Measurements from ENCODE around the gene ZDHHC1. TPM values are rescaled to one million over a fixed set of nuclear protein-coding genes. Genes with fewer than 3 reads are reported as not detected.

ZDHHC1 gene
- total and polyA plus RNA-seq, 2 of the 13 experiments (the other 11 are each of a cell fraction or from before 2014, with no cell fraction given): 0.51 to 1.1 TPM

DNA sequence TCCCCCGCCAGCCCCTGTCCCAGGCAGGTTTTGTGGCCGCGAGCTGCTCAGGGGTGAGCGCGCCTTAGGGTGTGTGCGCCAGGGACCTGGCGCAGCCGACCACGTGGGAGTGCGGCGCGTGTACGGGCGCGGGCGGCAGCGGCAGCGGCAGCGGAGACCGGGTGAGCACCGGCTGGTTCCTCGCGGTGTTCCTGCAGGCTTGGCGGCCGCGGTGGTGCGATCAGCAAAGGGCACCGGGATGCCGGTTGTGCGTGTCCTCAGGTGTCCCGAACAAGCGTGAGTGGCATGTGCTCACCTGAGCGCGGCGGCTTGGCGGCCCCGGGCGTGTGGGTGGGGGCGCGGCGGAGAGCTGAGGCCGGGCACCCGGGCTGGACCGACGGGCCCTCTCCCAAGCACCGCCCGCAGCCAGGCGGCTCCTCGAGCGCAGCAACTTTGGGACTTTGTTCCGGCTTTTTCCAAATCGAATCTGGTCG, 14.3 kb upstream of the ZDHHC1 start (continued):
- TF ChIP-seq ZFP36L1 (CRISPR knock-in tag; IDR thresholded peaks at IDR 0.05): 0 out of 2 replicates have a peak, but pooled peaks have one; percentile 44
- TF ChIP-seq, protein P1, sequence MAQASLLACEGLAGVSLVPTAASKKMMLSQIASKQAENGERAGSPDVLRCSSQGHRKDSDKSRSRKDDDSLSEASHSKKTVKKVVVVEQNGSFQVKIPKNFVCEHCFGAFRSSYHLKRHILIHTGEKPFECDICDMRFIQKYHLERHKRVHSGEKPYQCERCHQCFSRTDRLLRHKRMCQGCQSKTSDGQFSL (CRISPR knock-in tag; IDR thresholded peaks at IDR 0.05): no peak
- no peak for TF ChIP-seq CREM (IDR thresholded peaks at IDR 0.05)
- no peak for TF ChIP-seq CREM (CRISPR knock-in tag; IDR thresholded peaks at IDR 0.05)
- no peak for TF ChIP-seq ISX (CRISPR knock-in tag; conservative IDR thresholded peaks at IDR 0.05)
- TF ChIP-seq, protein P2, sequence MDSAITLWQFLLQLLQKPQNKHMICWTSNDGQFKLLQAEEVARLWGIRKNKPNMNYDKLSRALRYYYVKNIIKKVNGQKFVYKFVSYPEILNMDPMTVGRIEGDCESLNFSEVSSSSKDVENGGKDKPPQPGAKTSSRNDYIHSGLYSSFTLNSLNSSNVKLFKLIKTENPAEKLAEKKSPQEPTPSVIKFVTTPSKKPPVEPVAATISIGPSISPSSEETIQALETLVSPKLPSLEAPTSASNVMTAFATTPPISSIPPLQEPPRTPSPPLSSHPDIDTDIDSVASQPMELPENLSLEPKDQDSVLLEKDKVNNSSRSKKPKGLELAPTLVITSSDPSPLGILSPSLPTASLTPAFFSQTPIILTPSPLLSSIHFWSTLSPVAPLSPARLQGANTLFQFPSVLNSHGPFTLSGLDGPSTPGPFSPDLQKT (CRISPR knock-in tag; IDR thresholded peaks at IDR 0.05; ENCODE audit: borderline replicate concordance): no peak
- no peak for TF ChIP-seq SP140L (CRISPR knock-in tag; IDR thresholded peaks at IDR 0.05; ENCODE audit: borderline replicate concordance)
- TF ChIP-seq ZBTB20 (CRISPR knock-in tag; IDR thresholded peaks at IDR 0.05; ENCODE audit: borderline replicate concordance, low read depth): no peak
- TF ChIP-seq ZNF256 (CRISPR knock-in tag; conservative IDR thresholded peaks at IDR 0.05): 0 out of 2 replicates have a peak, but pooled peaks have one; percentile 45
- TF ChIP-seq ARID2 (CRISPR knock-in tag; IDR thresholded peaks at IDR 0.05; ENCODE audit: borderline replicate concordance): 0 out of 2 replicates have a peak, but pooled peaks have one; percentile 54
- TF ChIP-seq THYN1 (CRISPR knock-in tag; IDR thresholded peaks at IDR 0.05; ENCODE audit: borderline replicate concordance, low read depth): no peak
- no peak for TF ChIP-seq CREB1 (IDR thresholded peaks at IDR 0.05)
- no peak for TF ChIP-seq CREB1 (CRISPR knock-in tag; IDR thresholded peaks at IDR 0.05)
- no peak for TF ChIP-seq SIN3B (IDR thresholded peaks at IDR 0.05; ENCODE audit: low read length)
- no peak for TF ChIP-seq SMYD3 (CRISPR knock-in tag; IDR thresholded peaks at IDR 0.05)
- TF ChIP-seq, protein P3, sequence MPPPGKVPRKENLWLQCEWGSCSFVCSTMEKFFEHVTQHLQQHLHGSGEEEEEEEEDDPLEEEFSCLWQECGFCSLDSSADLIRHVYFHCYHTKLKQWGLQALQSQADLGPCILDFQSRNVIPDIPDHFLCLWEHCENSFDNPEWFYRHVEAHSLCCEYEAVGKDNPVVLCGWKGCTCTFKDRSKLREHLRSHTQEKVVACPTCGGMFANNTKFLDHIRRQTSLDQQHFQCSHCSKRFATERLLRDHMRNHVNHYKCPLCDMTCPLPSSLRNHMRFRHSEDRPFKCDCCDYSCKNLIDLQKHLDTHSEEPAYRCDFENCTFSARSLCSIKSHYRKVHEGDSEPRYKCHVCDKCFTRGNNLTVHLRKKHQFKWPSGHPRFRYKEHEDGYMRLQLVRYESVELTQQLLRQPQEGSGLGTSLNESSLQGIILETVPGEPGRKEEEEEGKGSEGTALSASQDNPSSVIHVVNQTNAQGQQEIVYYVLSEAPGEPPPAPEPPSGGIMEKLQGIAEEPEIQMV (CRISPR knock-in tag; IDR thresholded peaks at IDR 0.05; ENCODE audit: low read depth): peak; percentile 44; the same call in 1 of the 2 replicates
- peak; percentile 92; the same call in 1 of the 2 replicates for TF ChIP-seq ZNF550 (CRISPR knock-in tag; IDR thresholded peaks at IDR 0.05; ENCODE audit: borderline replicate concordance)
- 0 out of 2 replicates have a peak, but pooled peaks have one; percentile 68 for TF ChIP-seq SNAI1 (CRISPR knock-in tag; IDR thresholded peaks at IDR 0.05; ENCODE audit: borderline replicate concordance)
- no peak for TF ChIP-seq TBP (CRISPR knock-in tag; IDR thresholded peaks at IDR 0.05)
- peak; percentile 42; the same call in 1 of the 2 replicates for TF ChIP-seq TARDBP (CRISPR knock-in tag; IDR thresholded peaks at IDR 0.05)
- no peak for TF ChIP-seq MZF1 (CRISPR knock-in tag; IDR thresholded peaks at IDR 0.05; ENCODE audit: borderline replicate concordance)
- no peak for TF ChIP-seq ATF1 (CRISPR knock-in tag; IDR thresholded peaks at IDR 0.05)
- no peak for TF ChIP-seq SYNCRIP (IDR thresholded peaks at IDR 0.05; ENCODE audit: insufficient read depth, low read depth, low read length)
- no peak for TF ChIP-seq PCBP2 (optimal IDR thresholded peaks at IDR 0.05; ENCODE audit: low read depth, low read length, poor library complexity, severe bottlenecking)
- no peak for TF ChIP-seq NCOR1 (IDR thresholded peaks at IDR 0.05; ENCODE audit: borderline replicate concordance, low read length)
- TF ChIP-seq, protein P4, sequence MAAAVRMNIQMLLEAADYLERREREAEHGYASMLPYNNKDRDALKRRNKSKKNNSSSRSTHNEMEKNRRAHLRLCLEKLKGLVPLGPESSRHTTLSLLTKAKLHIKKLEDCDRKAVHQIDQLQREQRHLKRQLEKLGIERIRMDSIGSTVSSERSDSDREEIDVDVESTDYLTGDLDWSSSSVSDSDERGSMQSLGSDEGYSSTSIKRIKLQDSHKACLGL (CRISPR knock-in tag; IDR thresholded peaks at IDR 0.05): peak; percentile 99
- TF ChIP-seq FOXJ3 (CRISPR knock-in tag; IDR thresholded peaks at IDR 0.05; ENCODE audit: borderline replicate concordance): no peak
- TF ChIP-seq, protein P5, sequence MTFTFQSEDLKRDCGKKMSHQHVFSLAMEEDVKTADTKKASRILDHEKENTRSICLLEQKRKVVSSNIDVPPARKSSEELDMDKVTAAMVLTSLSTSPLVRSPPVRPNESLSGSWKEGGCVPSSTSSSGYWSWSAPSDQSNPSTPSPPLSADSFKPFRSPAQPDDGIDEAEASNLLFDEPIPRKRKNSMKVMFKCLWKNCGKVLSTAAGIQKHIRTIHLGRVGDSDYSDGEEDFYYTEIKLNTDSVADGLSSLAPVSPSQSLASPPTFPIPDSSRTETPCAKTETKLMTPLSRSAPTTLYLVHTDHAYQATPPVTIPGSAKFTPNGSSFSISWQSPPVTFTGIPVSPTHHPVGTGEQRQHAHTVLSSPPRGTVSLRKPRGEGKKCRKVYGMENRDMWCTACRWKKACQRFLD (CRISPR knock-in tag; IDR thresholded peaks at IDR 0.05; ENCODE audit: borderline replicate concordance): peak; percentile 87; the same call in 1 of the 2 replicates

Measured in HepG2 (cell line).